Stimulated activated naive CD4-positive, alpha-beta T cell (primary cell): ENCODE data around the gene KLHL28.

Source experiments
- DNase-seq, 6 experiments: peaks; one replicate each; lab custom pipeline; 2025; lab: John Stamatoyannopoulos, UW

Gene KLHL28

GRCh38 chr14:44961554-44962333 is at the start of gene KLHL28, which contains the start of gene TOGARAM1:
KLHL28 (minus strand) TSS chr14:44961947; CDS start chr14:44945928, 16,019 bp downstream.
TOGARAM1 (plus strand) TSS chr14:44962190; CDS start chr14:44962422, 232 bp downstream.
- peak; percentile 89 to 98 (median 96) for DNase-seq

GRCh38 chr14:45003924-45004323 is 42.2 kb upstream of the KLHL28 start:
- DNase-seq = no peak

- no peak for DNase-seq
Measured at GRCh38 chr14:44995770-44996294, 34.1 kb upstream of the KLHL28 start.

- no peak for DNase-seq
Measured at GRCh38 chr14:44995196-44995595, 33.4 kb upstream of the KLHL28 start.

- DNase-seq = no peak
Measured at GRCh38 chr14:44990533-44990932, 28.8 kb upstream of the KLHL28 start.

GRCh38 chr14:44989497-44990440 is 28.0 kb upstream of the KLHL28 start:
- no peak for DNase-seq

- DNase-seq = no peak
Measured at GRCh38 chr14:44988694-44989093, 26.9 kb upstream of the KLHL28 start.

- no peak for DNase-seq
Measured at GRCh38 chr14:44982594-44982993, 20.8 kb upstream of the KLHL28 start.

GRCh38 chr14:44981198-44981597 is 19.5 kb upstream of the KLHL28 start:
- DNase-seq = peak in 1 of 6 experiments; percentile 13

- no peak for DNase-seq
Measured at GRCh38 chr14:44979740-44980356, 18.1 kb upstream of the KLHL28 start.

GRCh38 chr14:44979273-44979672 is 17.5 kb upstream of the KLHL28 start:
- DNase-seq = no peak

GRCh38 chr14:44971459-44971858 is 9.7 kb upstream of the KLHL28 start:
- DNase-seq = no peak

- no peak for DNase-seq
Measured at GRCh38 chr14:44970907-44971306, 9.2 kb upstream of the KLHL28 start.

GRCh38 chr14:44968714-44969113 is 7.0 kb upstream of the KLHL28 start:
- no peak for DNase-seq

- no peak for DNase-seq
Measured at GRCh38 chr14:44966601-44967336, 5.0 kb upstream of the KLHL28 start.

- peak in 1 of 6 experiments; percentile 5 for DNase-seq
Measured at GRCh38 chr14:44963775-44964380, 2.1 kb upstream of the KLHL28 start.

- no peak for DNase-seq
Measured at GRCh38 chr14:44963044-44963528, 1.3 kb upstream of the KLHL28 start.

- DNase-seq = peak in 3 of 6 experiments; percentile 38 to 82 (median 70)
Measured at GRCh38 chr14:44962334-44963043, 742 bp upstream of the KLHL28 start.

- peak; percentile 34 to 81 (median 58) for DNase-seq
Measured at GRCh38 chr14:44961151-44961553, 595 bp downstream of the KLHL28 start.

GRCh38 chr14:44960646-44961045 is 1.1 kb downstream of the KLHL28 start:
- DNase-seq = no peak
